ENCODE data around the gene MCRIP2. TPM values are rescaled to one million over a fixed set of nuclear protein-coding genes. Genes with fewer than 3 reads are reported as not detected.

Gene MCRIP2
- total RNA-seq, 8 experiments from 2014 or later = 10.3 to 58.8 (median 31.3) TPM

GRCh38 chr16:630249-630814, 11.3 kb upstream of the MCRIP2 start:
- in situ Hi-C loops (cut with MboI; ENCODE audit: low pct_unique_long_range_greater_than_20kb in 2 of 9, low sequenced_read_pairs in 9 of 9, unreplicated experiment in 9 of 9) = no loop called here
- no peak overlapping the region for H3K4me3 ChIP-seq

GRCh38 chr16:630815-631405, 10.7 kb upstream of the MCRIP2 start, which contains the start of gene WFIKKN1:
Gene WFIKKN1 (plus strand): TSS chr16:630985. CDS start chr16:631254, 269 bp downstream.
- peak; percentile 2 to 41 (median 23) for ATAC-seq (replicated peaks in 6 of 8)
- H3K4me1 ChIP-seq (replicated peaks in 1 of 2) = peaks cover 30 to 35% of the 10 kb centered on the region in 2 donors
- H3K27ac ChIP-seq = peak within 1 kb of the TSS; percentile 29 to 79
- peak within 1 kb of the TSS in 1 of 5 donors; percentile 4 for H3K4me3 ChIP-seq
- in situ Hi-C loops (cut with MboI; ENCODE audit: low pct_unique_long_range_greater_than_20kb in 2 of 9, low sequenced_read_pairs in 9 of 9, unreplicated experiment in 9 of 9) = no loop called here
- WGBS, 10 experiments = 0 to 20% methylated on average over 1 to 3 of the region's 23 CpGs; no CpG with 5 or more reads in 8 of the 10 experiments

More at GRCh38 chr16:630249-630814, 11.3 kb upstream of the MCRIP2 start:
- H3K4me1 ChIP-seq (replicated peaks in 1 of 2) = peaks cover 30 to 33% of the 10 kb centered on the region in 2 donors
- WGBS, 10 experiments = 13 to 19% methylated on average over 3 to 17 of the region's 29 CpGs; no CpG with 5 or more reads in 8 of the 10 experiments
- peak; percentile 1 to 17 (median 8) for ATAC-seq (replicated peaks in 6 of 8)
- peak overlapping the region; percentile 29 to 79 for H3K27ac ChIP-seq

GRCh38 chr16:631808-632358, 9.7 kb upstream of the MCRIP2 start:
- 0% methylated on average over 1 of the region's 9 CpGs; no CpG with 5 or more reads in 9 of the 10 experiments for WGBS, 10 experiments
- ATAC-seq (replicated peaks in 6 of 8) = no peak
- no peak overlapping the region for H3K4me3 ChIP-seq
- H3K4me1 ChIP-seq (replicated peaks in 1 of 2) = peaks cover 30 to 35% of the 10 kb centered on the region in 2 donors
- in situ Hi-C loops (cut with MboI; ENCODE audit: low pct_unique_long_range_greater_than_20kb in 2 of 9, low sequenced_read_pairs in 9 of 9, unreplicated experiment in 9 of 9) = no loop called here
- H3K27ac ChIP-seq = no peak overlapping the region

GRCh38 chr16:632486-633335, 8.9 kb upstream of the MCRIP2 start:
- Histone ChIP-seq H3K4me3 (no peak overlapping the region), H3K4me1 (replicated peaks in 1 of 2) (peaks cover 36 to 41% of the 10 kb centered on the region in 2 donors), H3K27ac (no peak overlapping the region)
- in situ Hi-C loops (cut with MboI; ENCODE audit: low pct_unique_long_range_greater_than_20kb in 2 of 9, low sequenced_read_pairs in 9 of 9, unreplicated experiment in 9 of 9) = no loop called here
- ATAC-seq (replicated peaks in 6 of 8) = no peak
- 90 to 100% (median 93%) methylated on average over 2 to 10 of the region's 67 CpGs; no CpG with 5 or more reads in 7 of the 10 experiments for WGBS, 10 experiments

GRCh38 chr16:633336-634050, 8.1 kb upstream of the MCRIP2 start:
- 80 to 100% (median 96%) methylated on average over 1 to 13 of the region's 74 CpGs; no CpG with 5 or more reads in 5 of the 10 experiments for WGBS, 10 experiments
- in situ Hi-C loops (cut with MboI; ENCODE audit: low pct_unique_long_range_greater_than_20kb in 2 of 9, low sequenced_read_pairs in 9 of 9, unreplicated experiment in 9 of 9) = no loop called here
- no peak overlapping the region for H3K27ac ChIP-seq
- no peak for ATAC-seq (replicated peaks in 6 of 8)
- H3K4me1 ChIP-seq (replicated peaks in 1 of 2) = peaks cover 44 to 47% of the 10 kb centered on the region in 2 donors
- no peak overlapping the region for H3K4me3 ChIP-seq

GRCh38 chr16:634051-634670, 7.5 kb upstream of the MCRIP2 start:
- ATAC-seq (replicated peaks in 6 of 8) = no peak
- Histone ChIP-seq H3K4me1 (replicated peaks in 1 of 2) (peaks cover 46 to 47% of the 10 kb centered on the region in 2 donors), H3K27ac (no peak overlapping the region), H3K4me3 (no peak overlapping the region)
- in situ Hi-C loops (cut with MboI; ENCODE audit: low pct_unique_long_range_greater_than_20kb in 2 of 9, low sequenced_read_pairs in 9 of 9, unreplicated experiment in 9 of 9) = no loop called here
- 80 to 100% (median 95%) methylated on average over 3 to 10 of the region's 22 CpGs; no CpG with 5 or more reads in 5 of the 10 experiments for WGBS, 10 experiments

GRCh38 chr16:634996-635395, 6.6 kb upstream of the MCRIP2 start:
- Histone ChIP-seq H3K4me1 (replicated peaks in 1 of 2) (peaks cover 37 to 38% of the 10 kb centered on the region in 2 donors), H3K4me3 (peak overlapping the region in 2 of 5 donors; percentile 68 to 92), H3K27ac (no peak overlapping the region)
- 73% methylated on average over 2 of the region's 7 CpGs; no CpG with 5 or more reads in 9 of the 10 experiments for WGBS, 10 experiments
- in situ Hi-C loops (cut with MboI; ENCODE audit: low pct_unique_long_range_greater_than_20kb in 2 of 9, low sequenced_read_pairs in 9 of 9, unreplicated experiment in 9 of 9) = no loop called here
- ATAC-seq (replicated peaks in 6 of 8) = no peak

GRCh38 chr16:635573-636205, 5.9 kb upstream of the MCRIP2 start:
- in situ Hi-C loops (cut with MboI; ENCODE audit: low pct_unique_long_range_greater_than_20kb in 2 of 9, low sequenced_read_pairs in 9 of 9, unreplicated experiment in 9 of 9) = no loop called here
- Histone ChIP-seq H3K27ac (peak overlapping the region; percentile 95 to 97), H3K4me3 (peak overlapping the region; percentile 60 to 92 (median 68)), H3K4me1 (replicated peaks in 1 of 2) (peaks cover 30 to 31% of the 10 kb centered on the region in 2 donors)
- WGBS, 10 experiments = 0 to 19% (median 8%) methylated on average over 1 to 7 of the region's 55 CpGs; no CpG with 5 or more reads in 6 of the 10 experiments
- no peak for ATAC-seq (replicated peaks in 6 of 8)

- H3K4me1 ChIP-seq (replicated peaks in 1 of 2) = peaks cover 23 to 24% of the 10 kb centered on the region in 2 donors
- peak within 1 kb of the TSS; percentile 60 to 92 (median 68) for H3K4me3 ChIP-seq
- 0 to 1% (median 0%) methylated on average over 2 to 14 of the region's 91 CpGs; no CpG with 5 or more reads in 3 of the 10 experiments for WGBS, 10 experiments
- in situ Hi-C loops (cut with MboI; ENCODE audit: low pct_unique_long_range_greater_than_20kb in 2 of 9, low sequenced_read_pairs in 9 of 9, unreplicated experiment in 9 of 9) = no loop called here
- peak; percentile 77 to 88 (median 84) for ATAC-seq (replicated peaks in 6 of 8)
- peak within 1 kb of the TSS; percentile 95 to 97 for H3K27ac ChIP-seq
Measured at GRCh38 chr16:636206-637080, 5.2 kb upstream of the MCRIP2 start, which contains the start of gene METTL26. Gene METTL26 (minus strand): TSS chr16:636305. CDS start chr16:636290, 15 bp downstream.

- Histone ChIP-seq H3K4me1 (replicated peaks in 1 of 2) (peaks cover 23 to 24% of the 10 kb centered on the region in 2 donors), H3K27ac (peak overlapping the region; percentile 95 to 97), H3K4me3 (peak overlapping the region; percentile 60 to 92 (median 68))
- ATAC-seq (replicated peaks in 6 of 8) = peak in 6 of 8 experiments; percentile 0 to 15 (median 5)
- in situ Hi-C loops (cut with MboI; ENCODE audit: low pct_unique_long_range_greater_than_20kb in 2 of 9, low sequenced_read_pairs in 9 of 9, unreplicated experiment in 9 of 9) = no loop called here
- WGBS, 10 experiments = 0 to 43% (median 10%) methylated on average over 2 to 9 of the region's 53 CpGs; no CpG with 5 or more reads in 7 of the 10 experiments
Measured at GRCh38 chr16:637081-638018, 4.3 kb upstream of the MCRIP2 start.
